WTC11 (cell line): ENCODE results near the gene IGFBP1.

Experiments used
- ATF1 ChIP-seq: sonication (generic); formaldehyde crosslinking; IDR thresholded peaks from 2 replicates; pipeline ENCODE4 v1.8.1; 2023; ENCODE audit warnings: mild to moderate bottlenecking, moderate library complexity, missing genetic modification reagents
- ELF4 ChIP-seq: sonication (generic); formaldehyde crosslinking; IDR thresholded peaks from 2 replicates; pipeline ENCODE4 v1.8.1; 2022; ENCODE audit warnings: low read depth, mild to moderate bottlenecking, moderate library complexity, missing genetic modification reagents
- ETV6 ChIP-seq: sonication (generic); formaldehyde crosslinking; IDR thresholded peaks from 2 replicates; pipeline ENCODE4 v1.8.1; 2022; ENCODE audit warnings: mild to moderate bottlenecking, missing genetic modification reagents
- JUN ChIP-seq: sonication (generic); formaldehyde crosslinking; IDR thresholded peaks from 2 replicates; pipeline ENCODE4 v1.8.0; 2023; ENCODE audit warnings: mild to moderate bottlenecking, missing genetic modification reagents
- SMAD3 ChIP-seq: sonication (generic); formaldehyde crosslinking; IDR thresholded peaks from 2 replicates; pipeline ENCODE4 v1.8.0; 2022; ENCODE audit warnings: missing genetic modification reagents, mild to moderate bottlenecking, borderline replicate concordance
- ZNF263 ChIP-seq: sonication (generic); formaldehyde crosslinking; IDR thresholded peaks from 2 replicates; pipeline ENCODE4 v1.8.1; 2022; ENCODE audit warnings: low read depth, mild to moderate bottlenecking, moderate library complexity, missing genetic modification reagents
- ZNF423 ChIP-seq: fragments of 250-450 bp; sonication (Bioruptor Pico); IDR thresholded peaks from 2 replicates; pipeline ENCODE4 v2.1.2; 2022; ENCODE audit warnings: mild to moderate bottlenecking, moderate library complexity
- TF ChIP-seq, protein P1 (sequence below): fragments of 200-600 bp; IDR thresholded peaks from 2 replicates; pipeline ENCODE4 v1.8.0; 2022; ENCODE audit warnings: antibody characterized with exemption
- TF ChIP-seq, protein P2 (sequence below): sonication (generic); formaldehyde crosslinking; conservative IDR thresholded peaks from 2 replicates; pipeline ENCODE4 v1.8.1; 2022; ENCODE audit warnings: mild to moderate bottlenecking, missing genetic modification reagents
- TF ChIP-seq, protein P3 (sequence below): sonication (generic); formaldehyde crosslinking; IDR thresholded peaks from 2 replicates; pipeline ENCODE4 v1.8.0; 2022; ENCODE audit warnings: mild to moderate bottlenecking, missing genetic modification reagents
- TF ChIP-seq, protein P4 (sequence below): sonication (generic); formaldehyde crosslinking; IDR thresholded peaks from 2 replicates; pipeline ENCODE4 v1.8.0; 2023; ENCODE audit warnings: missing genetic modification reagents, mild to moderate bottlenecking, borderline replicate concordance
- TF ChIP-seq, protein P5 (sequence below): sonication (generic); formaldehyde crosslinking; IDR thresholded peaks from 2 replicates; pipeline ENCODE4 v1.8.1; 2023; ENCODE audit warnings: mild to moderate bottlenecking, missing genetic modification reagents
- TF ChIP-seq, protein P6 (sequence below): sonication (generic); formaldehyde crosslinking; IDR thresholded peaks from 2 replicates; pipeline ENCODE4 v1.8.0; 2022; ENCODE audit warnings: mild to moderate bottlenecking, missing genetic modification reagents

DNA sequence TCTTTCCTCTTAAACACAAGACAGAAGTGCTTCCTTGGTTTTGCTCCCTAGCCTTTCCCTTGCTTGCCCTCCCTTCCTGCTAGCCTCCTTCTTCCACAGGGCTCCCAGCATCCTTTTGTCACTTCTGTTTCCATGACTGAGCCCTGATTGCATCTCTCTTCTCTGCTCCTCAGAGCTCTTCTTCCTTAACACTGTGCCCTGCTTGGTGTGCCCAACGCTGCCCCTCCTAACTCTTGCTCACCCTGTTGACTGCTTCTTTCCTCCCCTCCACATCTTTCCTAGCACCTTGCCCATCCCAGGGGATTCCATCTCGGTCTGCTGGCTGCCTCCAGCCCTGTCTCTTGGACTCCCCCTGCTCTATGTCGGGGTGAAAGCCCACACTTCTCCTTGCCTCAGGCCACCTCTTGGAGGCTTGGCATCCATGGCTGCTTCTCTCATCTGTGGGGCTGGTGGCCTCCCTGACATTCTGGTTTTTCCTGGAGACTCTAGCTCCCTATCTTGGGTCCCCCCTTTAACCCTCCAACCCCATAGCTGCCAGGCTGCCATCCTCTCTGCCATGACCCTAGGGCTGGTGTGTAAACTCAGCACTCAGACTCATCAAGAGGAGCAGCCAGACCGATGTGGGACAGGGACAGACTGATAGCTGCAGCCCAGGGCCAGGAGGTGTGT lies 5.8 kb downstream of the IGFBP1 start:
- TF ChIP-seq, protein P1, sequence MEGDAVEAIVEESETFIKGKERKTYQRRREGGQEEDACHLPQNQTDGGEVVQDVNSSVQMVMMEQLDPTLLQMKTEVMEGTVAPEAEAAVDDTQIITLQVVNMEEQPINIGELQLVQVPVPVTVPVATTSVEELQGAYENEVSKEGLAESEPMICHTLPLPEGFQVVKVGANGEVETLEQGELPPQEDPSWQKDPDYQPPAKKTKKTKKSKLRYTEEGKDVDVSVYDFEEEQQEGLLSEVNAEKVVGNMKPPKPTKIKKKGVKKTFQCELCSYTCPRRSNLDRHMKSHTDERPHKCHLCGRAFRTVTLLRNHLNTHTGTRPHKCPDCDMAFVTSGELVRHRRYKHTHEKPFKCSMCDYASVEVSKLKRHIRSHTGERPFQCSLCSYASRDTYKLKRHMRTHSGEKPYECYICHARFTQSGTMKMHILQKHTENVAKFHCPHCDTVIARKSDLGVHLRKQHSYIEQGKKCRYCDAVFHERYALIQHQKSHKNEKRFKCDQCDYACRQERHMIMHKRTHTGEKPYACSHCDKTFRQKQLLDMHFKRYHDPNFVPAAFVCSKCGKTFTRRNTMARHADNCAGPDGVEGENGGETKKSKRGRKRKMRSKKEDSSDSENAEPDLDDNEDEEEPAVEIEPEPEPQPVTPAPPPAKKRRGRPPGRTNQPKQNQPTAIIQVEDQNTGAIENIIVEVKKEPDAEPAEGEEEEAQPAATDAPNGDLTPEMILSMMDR = no peak
- TF ChIP-seq, protein P2, sequence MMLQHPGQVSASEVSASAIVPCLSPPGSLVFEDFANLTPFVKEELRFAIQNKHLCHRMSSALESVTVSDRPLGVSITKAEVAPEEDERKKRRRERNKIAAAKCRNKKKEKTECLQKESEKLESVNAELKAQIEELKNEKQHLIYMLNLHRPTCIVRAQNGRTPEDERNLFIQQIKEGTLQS (CRISPR knock-in tag) = no peak
- TF ChIP-seq, protein P3, sequence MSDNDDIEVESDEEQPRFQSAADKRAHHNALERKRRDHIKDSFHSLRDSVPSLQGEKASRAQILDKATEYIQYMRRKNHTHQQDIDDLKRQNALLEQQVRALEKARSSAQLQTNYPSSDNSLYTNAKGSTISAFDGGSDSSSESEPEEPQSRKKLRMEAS (CRISPR knock-in tag) = no peak
- TF ChIP-seq ETV6 (CRISPR knock-in tag) (no peak), ATF1 (CRISPR knock-in tag) (no peak), ZNF263 (CRISPR knock-in tag) (no peak), JUN (no peak), ZNF423 (CRISPR knock-in tag) (no peak), SMAD3 (CRISPR knock-in tag) (no peak), ELF4 (CRISPR knock-in tag) (no peak)
- TF ChIP-seq, protein P4, sequence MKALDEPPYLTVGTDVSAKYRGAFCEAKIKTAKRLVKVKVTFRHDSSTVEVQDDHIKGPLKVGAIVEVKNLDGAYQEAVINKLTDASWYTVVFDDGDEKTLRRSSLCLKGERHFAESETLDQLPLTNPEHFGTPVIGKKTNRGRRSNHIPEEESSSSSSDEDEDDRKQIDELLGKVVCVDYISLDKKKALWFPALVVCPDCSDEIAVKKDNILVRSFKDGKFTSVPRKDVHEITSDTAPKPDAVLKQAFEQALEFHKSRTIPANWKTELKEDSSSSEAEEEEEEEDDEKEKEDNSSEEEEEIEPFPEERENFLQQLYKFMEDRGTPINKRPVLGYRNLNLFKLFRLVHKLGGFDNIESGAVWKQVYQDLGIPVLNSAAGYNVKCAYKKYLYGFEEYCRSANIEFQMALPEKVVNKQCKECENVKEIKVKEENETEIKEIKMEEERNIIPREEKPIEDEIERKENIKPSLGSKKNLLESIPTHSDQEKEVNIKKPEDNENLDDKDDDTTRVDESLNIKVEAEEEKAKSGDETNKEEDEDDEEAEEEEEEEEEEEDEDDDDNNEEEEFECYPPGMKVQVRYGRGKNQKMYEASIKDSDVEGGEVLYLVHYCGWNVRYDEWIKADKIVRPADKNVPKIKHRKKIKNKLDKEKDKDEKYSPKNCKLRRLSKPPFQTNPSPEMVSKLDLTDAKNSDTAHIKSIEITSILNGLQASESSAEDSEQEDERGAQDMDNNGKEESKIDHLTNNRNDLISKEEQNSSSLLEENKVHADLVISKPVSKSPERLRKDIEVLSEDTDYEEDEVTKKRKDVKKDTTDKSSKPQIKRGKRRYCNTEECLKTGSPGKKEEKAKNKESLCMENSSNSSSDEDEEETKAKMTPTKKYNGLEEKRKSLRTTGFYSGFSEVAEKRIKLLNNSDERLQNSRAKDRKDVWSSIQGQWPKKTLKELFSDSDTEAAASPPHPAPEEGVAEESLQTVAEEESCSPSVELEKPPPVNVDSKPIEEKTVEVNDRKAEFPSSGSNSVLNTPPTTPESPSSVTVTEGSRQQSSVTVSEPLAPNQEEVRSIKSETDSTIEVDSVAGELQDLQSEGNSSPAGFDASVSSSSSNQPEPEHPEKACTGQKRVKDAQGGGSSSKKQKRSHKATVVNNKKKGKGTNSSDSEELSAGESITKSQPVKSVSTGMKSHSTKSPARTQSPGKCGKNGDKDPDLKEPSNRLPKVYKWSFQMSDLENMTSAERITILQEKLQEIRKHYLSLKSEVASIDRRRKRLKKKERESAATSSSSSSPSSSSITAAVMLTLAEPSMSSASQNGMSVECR = no peak
- TF ChIP-seq, protein P5, sequence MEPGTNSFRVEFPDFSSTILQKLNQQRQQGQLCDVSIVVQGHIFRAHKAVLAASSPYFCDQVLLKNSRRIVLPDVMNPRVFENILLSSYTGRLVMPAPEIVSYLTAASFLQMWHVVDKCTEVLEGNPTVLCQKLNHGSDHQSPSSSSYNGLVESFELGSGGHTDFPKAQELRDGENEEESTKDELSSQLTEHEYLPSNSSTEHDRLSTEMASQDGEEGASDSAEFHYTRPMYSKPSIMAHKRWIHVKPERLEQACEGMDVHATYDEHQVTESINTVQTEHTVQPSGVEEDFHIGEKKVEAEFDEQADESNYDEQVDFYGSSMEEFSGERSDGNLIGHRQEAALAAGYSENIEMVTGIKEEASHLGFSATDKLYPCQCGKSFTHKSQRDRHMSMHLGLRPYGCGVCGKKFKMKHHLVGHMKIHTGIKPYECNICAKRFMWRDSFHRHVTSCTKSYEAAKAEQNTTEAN (CRISPR knock-in tag) = no peak
- TF ChIP-seq, protein P6, sequence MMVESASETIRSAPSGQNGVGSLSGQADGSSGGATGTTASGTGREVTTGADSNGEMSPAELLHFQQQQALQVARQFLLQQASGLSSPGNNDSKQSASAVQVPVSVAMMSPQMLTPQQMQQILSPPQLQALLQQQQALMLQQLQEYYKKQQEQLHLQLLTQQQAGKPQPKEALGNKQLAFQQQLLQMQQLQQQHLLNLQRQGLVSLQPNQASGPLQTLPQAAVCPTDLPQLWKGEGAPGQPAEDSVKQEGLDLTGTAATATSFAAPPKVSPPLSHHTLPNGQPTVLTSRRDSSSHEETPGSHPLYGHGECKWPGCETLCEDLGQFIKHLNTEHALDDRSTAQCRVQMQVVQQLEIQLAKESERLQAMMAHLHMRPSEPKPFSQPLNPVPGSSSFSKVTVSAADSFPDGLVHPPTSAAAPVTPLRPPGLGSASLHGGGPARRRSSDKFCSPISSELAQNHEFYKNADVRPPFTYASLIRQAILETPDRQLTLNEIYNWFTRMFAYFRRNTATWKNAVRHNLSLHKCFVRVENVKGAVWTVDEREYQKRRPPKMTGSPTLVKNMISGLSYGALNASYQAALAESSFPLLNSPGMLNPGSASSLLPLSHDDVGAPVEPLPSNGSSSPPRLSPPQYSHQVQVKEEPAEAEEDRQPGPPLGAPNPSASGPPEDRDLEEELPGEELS (CRISPR knock-in tag) = no peak
